ENCODE data around the gene ZSCAN32.

Gene ZSCAN32

DNA sequence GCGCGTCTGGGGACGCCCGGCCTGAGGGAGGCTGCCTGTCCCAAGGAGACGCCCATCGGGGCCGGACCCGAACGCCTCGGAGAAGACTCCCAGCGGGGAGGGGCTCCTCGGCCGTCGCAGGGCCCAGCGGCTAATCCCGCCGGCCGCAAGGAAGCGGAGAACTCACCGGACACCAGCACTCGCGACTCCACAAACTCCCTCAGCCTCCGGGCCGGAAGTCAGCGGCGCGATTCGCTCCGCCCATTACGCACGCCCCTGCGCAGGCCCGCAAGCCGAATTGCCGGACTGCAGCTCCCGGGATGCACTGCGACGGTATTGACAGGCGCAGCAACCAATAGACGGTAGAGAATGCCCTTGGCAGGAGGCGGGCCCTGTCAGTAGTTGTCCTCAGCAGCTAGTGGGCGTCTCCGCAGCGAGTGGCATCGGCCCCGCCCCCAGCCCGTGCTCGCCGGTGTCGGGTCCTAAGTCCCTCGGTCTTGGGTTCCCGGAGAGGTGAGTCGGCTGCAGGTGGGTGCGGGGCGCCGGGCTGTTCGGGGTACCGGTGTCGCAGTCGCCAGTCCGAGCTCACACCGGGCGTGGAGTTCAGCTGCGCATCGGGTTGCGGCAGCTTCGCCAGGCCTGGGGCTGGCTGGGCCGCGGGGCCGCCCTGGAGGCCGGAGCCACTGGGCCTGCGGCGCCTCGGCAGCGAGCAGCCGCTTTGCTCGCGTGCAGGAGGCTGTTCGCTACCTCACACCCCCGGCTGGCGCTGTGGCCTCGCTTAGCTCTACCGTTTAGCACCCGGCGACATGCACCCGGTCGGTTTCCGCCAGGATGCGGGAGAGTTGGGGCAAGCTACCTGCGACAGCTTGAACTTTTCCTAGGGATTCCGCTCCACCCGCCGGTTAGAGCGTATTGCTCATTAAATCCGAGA is at the start of gene ZSCAN32, which contains the start of gene ZNF174:
ZSCAN32 (minus strand) TSS at position 226 of the 910 bp plus-strand sequence. CDS start 3,447 bp downstream, outside the sequence.
ZNF174 (plus strand) TSS at position 437 of the 910 bp plus-strand sequence. CDS start 790 bp downstream, outside the sequence.
- Histone ChIP-seq H3K36me3 (ENCODE audit: insufficient read depth, low read length) (peaks cover 63% of the 10 kb centered on the region), H3K27me3 (ENCODE audit: insufficient read depth, low read length, poor library complexity) (no peaks in the 10 kb centered on the region), H3K79me2 (ENCODE audit: insufficient read depth, low read length) (peaks cover 80% of the 10 kb centered on the region), H3K9me3 (ENCODE audit: insufficient read depth, low read length, severe bottlenecking) (peaks cover 7% of the 10 kb centered on the region), H4K20me1 (ENCODE audit: insufficient read depth, low read length) (peaks cover 5% of the 10 kb centered on the region; the same call in 1 of the 2 replicates), H3K27ac (ENCODE audit: low read length) (peak within 1 kb of the TSS; percentile 81), H2AFZ (ENCODE audit: low read depth, low read length) (peak within 1 kb of the TSS; percentile 93), H3K4me1 (ENCODE audit: insufficient read depth, low read length) (peaks cover 55% of the 10 kb centered on the region), H3K4me3 (ENCODE audit: low read depth in 1 of 2, low read length in 2 of 2) (peak within 1 kb of the TSS; percentile 99 to 100), H3K9ac (ENCODE audit: low read depth, low read length) (peak within 1 kb of the TSS; percentile 87), H3K4me2 (ENCODE audit: insufficient read depth, low read length) (peak within 1 kb of the TSS; percentile 86)
- DNase-seq (peak; percentile 100), ATAC-seq (ENCODE audit: insufficient read depth, low read depth) (peak; percentile 97)
- no peak for TF ChIP-seq EZH2 (IDR thresholded peaks at IDR 0.05; ENCODE audit: borderline replicate concordance, low read depth, low read length, severe bottlenecking)
- TF ChIP-seq, protein P1, sequence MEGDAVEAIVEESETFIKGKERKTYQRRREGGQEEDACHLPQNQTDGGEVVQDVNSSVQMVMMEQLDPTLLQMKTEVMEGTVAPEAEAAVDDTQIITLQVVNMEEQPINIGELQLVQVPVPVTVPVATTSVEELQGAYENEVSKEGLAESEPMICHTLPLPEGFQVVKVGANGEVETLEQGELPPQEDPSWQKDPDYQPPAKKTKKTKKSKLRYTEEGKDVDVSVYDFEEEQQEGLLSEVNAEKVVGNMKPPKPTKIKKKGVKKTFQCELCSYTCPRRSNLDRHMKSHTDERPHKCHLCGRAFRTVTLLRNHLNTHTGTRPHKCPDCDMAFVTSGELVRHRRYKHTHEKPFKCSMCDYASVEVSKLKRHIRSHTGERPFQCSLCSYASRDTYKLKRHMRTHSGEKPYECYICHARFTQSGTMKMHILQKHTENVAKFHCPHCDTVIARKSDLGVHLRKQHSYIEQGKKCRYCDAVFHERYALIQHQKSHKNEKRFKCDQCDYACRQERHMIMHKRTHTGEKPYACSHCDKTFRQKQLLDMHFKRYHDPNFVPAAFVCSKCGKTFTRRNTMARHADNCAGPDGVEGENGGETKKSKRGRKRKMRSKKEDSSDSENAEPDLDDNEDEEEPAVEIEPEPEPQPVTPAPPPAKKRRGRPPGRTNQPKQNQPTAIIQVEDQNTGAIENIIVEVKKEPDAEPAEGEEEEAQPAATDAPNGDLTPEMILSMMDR (IDR thresholded peaks at IDR 0.05; ENCODE audit: borderline replicate concordance, extremely low read depth, low read length, poor library complexity, severe bottlenecking) = no peak

DNA sequence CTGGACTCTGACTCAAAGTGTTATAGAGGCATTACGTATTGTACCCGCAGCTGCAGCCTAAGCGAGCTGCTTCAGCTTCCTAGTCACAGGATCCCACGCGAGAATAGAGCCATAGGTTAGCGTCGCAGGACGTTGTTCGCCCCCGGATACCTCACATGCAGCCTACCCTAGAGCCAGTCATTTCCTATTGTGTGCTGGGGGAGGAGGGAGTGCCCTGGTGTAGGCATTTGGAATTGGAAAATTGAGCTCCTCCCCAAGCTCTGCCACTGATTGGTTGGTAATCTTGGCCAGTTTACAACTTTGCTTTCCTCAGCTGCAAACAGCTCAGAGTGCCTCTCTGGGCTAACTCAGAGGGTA is 43.2 kb upstream of the ZSCAN32 start:
- ATAC-seq (ENCODE audit: insufficient read depth, low read depth) (peak; percentile 61), DNase-seq (peak; percentile 52)
- no peaks in the 10 kb centered on the region for H3K27me3 ChIP-seq (ENCODE audit: insufficient read depth, low read length, poor library complexity)
- H3K9ac ChIP-seq (ENCODE audit: low read depth, low read length) = peak overlapping the region; percentile 65
- 0 out of 2 replicates have a peak, but pooled peaks cover 3% of the 10 kb centered on the region for H4K20me1 ChIP-seq (ENCODE audit: insufficient read depth, low read length)
- H3K36me3 ChIP-seq (ENCODE audit: insufficient read depth, low read length) = peaks cover 27% of the 10 kb centered on the region
- peak overlapping the region; percentile 68 for H2AFZ ChIP-seq (ENCODE audit: low read depth, low read length)
- peaks cover 2% of the 10 kb centered on the region for H3K9me3 ChIP-seq (ENCODE audit: insufficient read depth, low read length, severe bottlenecking)
- H3K79me2 ChIP-seq (ENCODE audit: insufficient read depth, low read length) = peaks cover 46% of the 10 kb centered on the region
- peak overlapping the region; percentile 91 for H3K4me2 ChIP-seq (ENCODE audit: insufficient read depth, low read length)
- TF ChIP-seq, protein P1 (IDR thresholded peaks at IDR 0.05; ENCODE audit: borderline replicate concordance, extremely low read depth, low read length, poor library complexity, severe bottlenecking) = no peak
- no peak for TF ChIP-seq EZH2 (IDR thresholded peaks at IDR 0.05; ENCODE audit: borderline replicate concordance, low read depth, low read length, severe bottlenecking)
- peaks cover 19% of the 10 kb centered on the region for H3K4me1 ChIP-seq (ENCODE audit: insufficient read depth, low read length)
- peak overlapping the region; percentile 75 for H3K27ac ChIP-seq (ENCODE audit: low read length)
- H3K4me3 ChIP-seq (ENCODE audit: low read depth in 1 of 2, low read length in 2 of 2) = peak overlapping the region; percentile 47 to 74; a peak in 3 of 4 replicates

DNA sequence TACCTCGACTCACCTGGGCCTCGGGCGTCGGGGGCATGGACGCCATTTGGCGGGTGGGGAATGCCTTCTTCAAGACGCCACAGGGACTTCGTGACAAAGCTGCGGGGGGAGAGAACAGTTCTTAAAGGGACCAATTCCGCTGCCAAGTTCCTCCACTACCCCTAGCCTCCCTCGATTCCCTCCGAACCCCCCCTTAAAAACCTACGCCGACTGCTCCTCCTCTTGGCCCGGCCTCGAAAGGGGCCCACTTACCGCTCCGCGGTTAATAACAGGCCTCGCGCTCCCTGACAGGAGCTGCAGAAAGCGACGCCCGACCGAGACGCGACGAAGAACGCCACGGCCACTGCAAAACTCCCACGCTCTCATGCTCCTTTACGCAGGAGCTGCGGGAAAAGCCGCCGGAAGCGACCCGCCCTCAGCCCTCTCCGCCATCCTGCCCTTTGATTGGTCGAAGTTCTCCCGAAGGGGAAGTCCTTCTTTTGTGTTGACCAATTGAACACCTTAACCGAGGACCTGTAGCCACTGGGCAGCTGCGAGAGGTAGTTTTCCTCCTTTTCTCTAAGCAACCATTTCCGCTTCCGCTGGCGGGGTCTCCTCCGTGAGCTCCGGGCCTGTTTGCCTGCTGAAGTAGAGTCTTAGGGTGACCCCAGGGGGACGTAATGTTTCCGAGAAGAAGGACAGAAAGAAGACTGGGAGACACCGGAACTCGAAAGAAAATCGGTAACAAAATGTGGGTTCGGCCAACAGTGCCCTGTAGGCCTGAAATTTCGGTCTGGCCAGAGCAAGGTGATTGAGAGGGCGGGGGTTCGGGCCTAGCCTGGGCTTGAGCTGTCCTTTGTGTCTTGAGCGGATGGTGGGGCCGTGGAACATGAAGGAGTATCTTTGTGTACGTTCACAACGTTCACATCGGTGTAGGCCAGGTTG is 42.6 kb upstream of the ZSCAN32 start, which contains the start of the genes NAA60 and ZNF597:
NAA60 (plus strand) TSS at position 573 of the 924 bp plus-strand sequence. CDS start 32,548 bp downstream, outside the sequence.
ZNF597 (minus strand) TSS at position 397 of the 924 bp plus-strand sequence; CDS start at position 46, 351 bp downstream.
- TF ChIP-seq EZH2 (IDR thresholded peaks at IDR 0.05; ENCODE audit: borderline replicate concordance, low read depth, low read length, severe bottlenecking) = no peak
- TF ChIP-seq, protein P1 (IDR thresholded peaks at IDR 0.05; ENCODE audit: borderline replicate concordance, extremely low read depth, low read length, poor library complexity, severe bottlenecking) = no peak
- Histone ChIP-seq H3K4me2 (ENCODE audit: insufficient read depth, low read length) (peak within 1 kb of the TSS; percentile 91), H3K4me3 (ENCODE audit: low read depth in 1 of 2, low read length in 2 of 2) (peak within 1 kb of the TSS; percentile 47 to 74), H3K79me2 (ENCODE audit: insufficient read depth, low read length) (peaks cover 48% of the 10 kb centered on the region), H3K36me3 (ENCODE audit: insufficient read depth, low read length) (peaks cover 22% of the 10 kb centered on the region), H3K9ac (ENCODE audit: low read depth, low read length) (peak within 1 kb of the TSS; percentile 65), H3K4me1 (ENCODE audit: insufficient read depth, low read length) (peaks cover 19% of the 10 kb centered on the region), H2AFZ (ENCODE audit: low read depth, low read length) (peak within 1 kb of the TSS; percentile 75), H3K27ac (ENCODE audit: low read length) (peak within 1 kb of the TSS; percentile 75), H4K20me1 (ENCODE audit: insufficient read depth, low read length) (0 out of 2 replicates have a peak, but pooled peaks cover 3% of the 10 kb centered on the region), H3K27me3 (ENCODE audit: insufficient read depth, low read length, poor library complexity) (no peaks in the 10 kb centered on the region), H3K9me3 (ENCODE audit: insufficient read depth, low read length, severe bottlenecking) (peaks cover 2% of the 10 kb centered on the region)
- peak; percentile 98 for ATAC-seq (ENCODE audit: insufficient read depth, low read depth)
- DNase-seq = peak; percentile 89
